GM21367 (cell line): ENCODE data around the gene NUP62CL.

Source experiments
- ATAC-seq: cut with Tn5 transposase; IDR thresholded peaks from one replicate; pipeline ENCODE4 v1.9.1; 2021; ENCODE audit not compliant: unreplicated experiment

Gene NUP62CL

GRCh38 chrX:107154787-107155620 is 51.2 kb downstream of the NUP62CL start:
- no peak for ATAC-seq

GRCh38 chrX:107153005-107153404 is 53.2 kb downstream of the NUP62CL start:
- no peak for ATAC-seq

- ATAC-seq: no peak
Observed at GRCh38 chrX:107146670-107147069, 59.6 kb downstream of the NUP62CL start.

GRCh38 chrX:107135965-107136307 is 70.3 kb downstream of the NUP62CL start:
- ATAC-seq: no peak

GRCh38 chrX:107135049-107135964 is 70.9 kb downstream of the NUP62CL start:
- no peak for ATAC-seq

- ATAC-seq: no peak
Observed at GRCh38 chrX:107123750-107124149, 82.5 kb downstream of the NUP62CL start.

- ATAC-seq: no peak
Observed at GRCh38 chrX:107119283-107119682, 87.0 kb downstream of the NUP62CL start.

- peak; percentile 99 for ATAC-seq
Observed at GRCh38 chrX:107118322-107119147, 87.7 kb downstream of the NUP62CL start, which contains the start of gene RBM41. Gene RBM41 (minus strand): TSS chrX:107118822. CDS start chrX:107118773, 49 bp downstream.

- ATAC-seq: peak; percentile 9
Observed at GRCh38 chrX:107117993-107118321, 88.3 kb downstream of the NUP62CL start.

- ATAC-seq: no peak
Observed at GRCh38 chrX:107107459-107107858, 98.8 kb downstream of the NUP62CL start.

- ATAC-seq: no peak
Observed at GRCh38 chrX:107102980-107103379, 103.3 kb downstream of the NUP62CL start.

- no peak for ATAC-seq
Observed at GRCh38 chrX:107076158-107076557, 130.1 kb downstream of the NUP62CL start.
